Neural crest cell (in vitro differentiated cells): ENCODE data around the gene SLC49A3. TPM values are rescaled to one million over a fixed set of nuclear protein-coding genes. Genes with fewer than 3 reads are reported as not detected.
"Not testable (repeated sequence)": the region's sequence is repeated elsewhere in the genome, so short reads cannot be mapped to it uniquely, and the experiment has no call there.

Experiments used
- DNase-seq: peaks from one replicate; pipeline ENCODE4 v3.0.0; 2021; ENCODE audit warnings: low read depth, mixed read lengths, low spot score
- H3K27ac Mint-ChIP-seq: one replicate; pipeline ENCODE4 v1.8.0; 2021; ENCODE audit warnings: mild to moderate bottlenecking, mixed read lengths; ENCODE audit not compliant: unreplicated experiment
- H3K27me3 Mint-ChIP-seq: 2 replicates; pipeline ENCODE4 v1.8.0; 2021; ENCODE audit warnings: low read depth, mild to moderate bottlenecking, mixed read lengths
- H3K36me3 Mint-ChIP-seq: 2 replicates; pipeline ENCODE4 v1.8.0; 2021; ENCODE audit warnings: low read depth, mild to moderate bottlenecking, mixed read lengths
- H3K4me1 Mint-ChIP-seq: 2 replicates; pipeline ENCODE4 v1.8.0; 2021; ENCODE audit warnings: mixed read lengths
- H3K4me3 Mint-ChIP-seq: one replicate; pipeline ENCODE4 v1.8.0; 2021; ENCODE audit warnings: mild to moderate bottlenecking, mixed read lengths
- H3K9me3 Mint-ChIP-seq: 2 replicates; pipeline ENCODE4 v1.8.0; 2021; ENCODE audit warnings: mixed read lengths
- total RNA-seq: library from RNA; stranded (reverse); gene quantifications from 2 replicates; pipeline ENCODE4 v1.2.1, GENCODE V29; 2021
- TF ChIP-seq, protein P1 (sequence below): fragments of 200-600 bp; sonication (generic); conservative IDR thresholded peaks from 2 replicates; pipeline ENCODE4 v1.5.0; 2021; ENCODE audit warnings: antibody characterized with exemption, mild to moderate bottlenecking

SLC49A3 gene
- total RNA-seq, 1 donor from 2014 or later, result 0.91 TPM

DNA sequence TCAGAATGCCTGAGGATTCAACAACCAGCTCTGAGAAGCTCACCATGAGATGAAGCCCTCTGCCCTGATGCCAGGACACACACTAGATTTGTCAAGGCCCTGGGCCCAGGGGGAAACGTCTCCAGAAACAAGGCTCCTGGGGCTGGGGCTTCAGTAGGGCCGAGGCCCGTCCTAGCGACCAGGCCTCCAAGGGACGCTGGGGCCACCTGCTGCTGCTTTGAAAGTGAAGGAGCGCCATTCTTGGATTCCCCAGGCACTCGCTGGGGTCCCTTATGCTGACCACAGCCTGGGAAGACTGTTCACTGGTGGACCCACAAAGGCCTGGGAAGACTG, 39.7 kb downstream of the SLC49A3 start:
- no peak for DNase-seq
- no peaks in the 10 kb centered on the region for H3K9me3 Mint-ChIP-seq
- peaks cover 3% of the 10 kb centered on the region for H3K27me3 Mint-ChIP-seq
- no peaks in the 10 kb centered on the region for H3K4me1 Mint-ChIP-seq
- H3K27ac Mint-ChIP-seq, result no peak overlapping the region
- TF ChIP-seq, protein P1, sequence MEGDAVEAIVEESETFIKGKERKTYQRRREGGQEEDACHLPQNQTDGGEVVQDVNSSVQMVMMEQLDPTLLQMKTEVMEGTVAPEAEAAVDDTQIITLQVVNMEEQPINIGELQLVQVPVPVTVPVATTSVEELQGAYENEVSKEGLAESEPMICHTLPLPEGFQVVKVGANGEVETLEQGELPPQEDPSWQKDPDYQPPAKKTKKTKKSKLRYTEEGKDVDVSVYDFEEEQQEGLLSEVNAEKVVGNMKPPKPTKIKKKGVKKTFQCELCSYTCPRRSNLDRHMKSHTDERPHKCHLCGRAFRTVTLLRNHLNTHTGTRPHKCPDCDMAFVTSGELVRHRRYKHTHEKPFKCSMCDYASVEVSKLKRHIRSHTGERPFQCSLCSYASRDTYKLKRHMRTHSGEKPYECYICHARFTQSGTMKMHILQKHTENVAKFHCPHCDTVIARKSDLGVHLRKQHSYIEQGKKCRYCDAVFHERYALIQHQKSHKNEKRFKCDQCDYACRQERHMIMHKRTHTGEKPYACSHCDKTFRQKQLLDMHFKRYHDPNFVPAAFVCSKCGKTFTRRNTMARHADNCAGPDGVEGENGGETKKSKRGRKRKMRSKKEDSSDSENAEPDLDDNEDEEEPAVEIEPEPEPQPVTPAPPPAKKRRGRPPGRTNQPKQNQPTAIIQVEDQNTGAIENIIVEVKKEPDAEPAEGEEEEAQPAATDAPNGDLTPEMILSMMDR, result no peak
- peaks cover 3% of the 10 kb centered on the region for H3K36me3 Mint-ChIP-seq
- no peak overlapping the region for H3K4me3 Mint-ChIP-seq

DNA sequence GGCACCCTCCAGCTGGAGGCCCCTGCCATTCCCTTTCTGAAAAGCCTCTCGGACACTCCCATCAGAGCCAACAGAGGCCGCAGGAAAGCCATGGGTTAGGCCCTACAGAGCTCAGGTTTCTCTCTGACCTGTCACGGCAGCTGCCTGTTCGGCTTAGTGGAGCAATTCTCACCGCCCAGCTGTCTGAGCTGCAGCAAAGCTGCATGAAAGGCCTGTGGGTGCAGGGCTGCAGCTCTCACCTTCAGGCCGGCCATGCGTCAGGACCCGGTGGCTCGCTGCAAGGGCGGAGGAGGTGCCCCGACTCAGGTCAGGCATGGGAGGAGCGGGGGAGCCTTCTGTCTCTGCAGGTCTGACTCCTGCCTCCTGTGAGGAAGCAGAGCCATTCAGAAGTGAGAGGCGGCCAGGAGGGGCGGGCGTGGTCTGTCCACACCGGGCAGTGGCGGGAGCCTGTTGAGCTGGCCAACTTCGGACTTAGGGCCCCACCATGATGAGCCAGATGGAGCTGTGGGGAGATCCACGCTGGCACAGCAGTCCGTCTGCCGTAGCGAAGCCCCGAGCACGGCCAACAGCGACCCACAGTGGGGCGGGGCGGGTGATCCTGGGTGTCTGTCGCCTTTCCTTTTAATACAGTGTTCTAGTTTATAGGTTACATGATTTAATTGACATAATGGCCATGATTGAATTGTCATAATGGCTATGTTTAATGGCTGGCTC, 40.2 kb downstream of the SLC49A3 start:
- Mint-ChIP-seq H3K9me3 (no peaks in the 10 kb centered on the region), H3K27me3 (peaks cover 5% of the 10 kb centered on the region), H3K36me3 (peaks cover 3% of the 10 kb centered on the region), H3K4me1 (no peaks in the 10 kb centered on the region), H3K4me3 (no peak overlapping the region), H3K27ac (no peak overlapping the region)
- TF ChIP-seq, protein P1, result no peak
- no peak for DNase-seq

DNA sequence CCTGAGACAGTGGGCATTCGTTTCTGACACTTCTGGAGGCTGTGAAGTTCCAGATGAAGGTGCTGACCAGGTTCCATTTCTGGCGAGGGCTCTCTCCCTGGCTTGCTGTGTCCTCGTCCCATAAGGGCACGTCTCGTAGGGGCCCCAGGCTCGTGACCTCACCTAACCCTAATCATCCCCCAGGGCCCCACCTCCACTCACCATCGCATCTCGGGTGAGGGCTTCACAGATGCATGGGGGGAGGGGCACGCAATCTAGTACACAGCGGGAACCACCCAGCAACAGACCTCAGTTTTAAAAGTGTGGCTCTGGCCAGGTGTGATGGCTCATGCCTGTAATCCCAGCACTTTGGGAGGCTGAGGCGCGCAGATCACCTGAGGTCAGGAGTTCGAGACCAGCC, 41.5 kb downstream of the SLC49A3 start:
- Mint-ChIP-seq H3K36me3 (peaks cover 3% of the 10 kb centered on the region), H3K4me1 (no peaks in the 10 kb centered on the region), H3K27ac (no peak overlapping the region), H3K27me3 (peaks cover 8% of the 10 kb centered on the region), H3K9me3 (no peaks in the 10 kb centered on the region), H3K4me3 (no peak overlapping the region)
- TF ChIP-seq, protein P1, result no peak
- DNase-seq, result no peak

DNA sequence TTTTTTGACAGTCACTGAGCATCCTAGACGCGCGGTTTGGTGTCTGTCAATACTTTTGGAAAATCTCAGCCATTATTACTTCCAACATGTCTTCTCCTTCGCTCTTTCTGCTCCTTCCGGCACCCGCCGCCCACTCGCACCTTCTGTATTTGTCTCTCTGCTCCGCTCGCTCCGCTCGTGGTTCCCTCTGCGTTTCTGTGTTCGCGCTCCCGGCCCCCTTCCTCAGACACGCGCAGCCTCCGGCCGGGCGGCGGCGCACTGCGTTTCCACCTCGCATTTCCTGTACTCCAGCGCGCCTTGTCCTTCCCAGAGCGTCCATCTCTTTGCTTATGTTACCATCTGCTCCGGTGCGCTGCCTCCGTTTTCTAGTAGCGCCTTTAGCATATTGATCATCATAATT, 42.5 kb downstream of the SLC49A3 start:
- TF ChIP-seq, protein P1, result no peak
- Mint-ChIP-seq H3K27me3 (peaks cover 8% of the 10 kb centered on the region), H3K4me1 (no peaks in the 10 kb centered on the region), H3K36me3 (peaks cover 3% of the 10 kb centered on the region), H3K9me3 (no peaks in the 10 kb centered on the region), H3K4me3 (no peak overlapping the region), H3K27ac (no peak overlapping the region)
- no peak for DNase-seq

DNA sequence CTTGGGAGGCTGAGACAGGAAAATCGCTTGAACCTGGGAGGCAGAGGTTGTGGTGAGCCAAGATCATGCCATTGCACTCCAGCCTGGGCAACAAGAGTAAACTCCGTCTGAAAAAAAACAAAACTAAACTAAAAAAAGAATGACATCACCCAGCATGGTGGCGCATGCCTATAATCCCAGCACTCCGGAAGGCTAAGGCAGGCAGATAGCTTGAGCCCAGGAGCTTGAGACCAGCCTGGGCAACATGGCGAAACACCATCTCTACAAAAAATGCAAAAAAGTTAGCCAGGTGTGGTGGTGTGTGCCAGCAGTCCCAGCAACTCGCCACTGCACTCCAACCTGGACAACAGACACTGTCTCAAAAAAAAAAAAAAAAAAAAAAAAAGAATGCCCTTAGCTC, 46.6 kb downstream of the SLC49A3 start:
- H3K4me1 Mint-ChIP-seq, H3K4me3 Mint-ChIP-seq, H3K27me3 Mint-ChIP-seq, H3K27ac Mint-ChIP-seq, H3K9me3 Mint-ChIP-seq, DNase-seq, H3K36me3 Mint-ChIP-seq: not testable (repeated sequence)

DNA sequence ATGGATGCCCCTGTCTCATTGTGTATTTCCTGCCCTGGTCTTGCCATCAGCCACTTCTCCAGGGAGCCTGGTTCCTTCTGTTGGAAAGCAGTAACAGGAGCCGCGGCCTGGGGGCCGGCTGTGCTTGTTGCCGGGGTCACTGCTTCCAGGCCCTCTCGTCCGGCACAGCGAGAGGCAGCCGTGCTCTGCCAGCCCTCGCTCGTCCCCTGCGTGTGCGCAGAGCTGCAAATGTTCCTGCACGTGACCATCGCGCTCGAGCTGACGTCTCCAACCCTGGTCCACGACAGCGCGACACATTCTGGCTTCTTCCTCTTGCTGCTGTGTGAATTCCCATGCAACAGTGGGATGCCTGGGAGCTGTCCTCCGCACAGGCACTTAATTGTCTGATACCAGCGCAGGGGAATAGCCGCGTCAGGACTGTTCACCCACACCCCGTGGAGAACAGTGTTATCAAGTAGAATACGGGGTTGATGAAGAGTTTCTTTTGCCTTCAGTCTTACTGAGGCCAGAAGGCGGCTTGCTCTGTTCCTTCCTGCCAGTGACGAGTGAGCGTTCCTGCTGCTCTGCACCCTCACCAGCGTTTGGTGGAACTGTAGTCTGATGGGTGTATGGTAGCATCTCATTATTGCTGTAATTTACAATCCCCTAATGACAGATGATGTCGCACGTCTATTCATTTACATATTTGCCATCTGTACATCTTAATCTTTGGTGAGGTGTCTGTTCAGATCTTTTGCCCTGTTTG, 51.2 kb downstream of the SLC49A3 start:
- no peak for DNase-seq
- no peaks in the 10 kb centered on the region for H3K9me3 Mint-ChIP-seq
- TF ChIP-seq, protein P1, result no peak
- H3K4me3 Mint-ChIP-seq, result no peak overlapping the region
- no peaks in the 10 kb centered on the region for H3K27me3 Mint-ChIP-seq
- peaks cover 4% of the 10 kb centered on the region for H3K4me1 Mint-ChIP-seq
- H3K36me3 Mint-ChIP-seq, result no peaks in the 10 kb centered on the region
- no peak overlapping the region for H3K27ac Mint-ChIP-seq
